ENCODE data around the gene ORMDL3.

GRCh38 chr17:39887078-39887477, 40.3 kb downstream of the ORMDL3 start:
- TF ChIP-seq POLR2A (IDR thresholded peaks at IDR 0.05; ENCODE audit: low read depth, low read length) = no peak
- no peak for TF ChIP-seq POLR2AphosphoS5 (IDR thresholded peaks at IDR 0.05; ENCODE audit: low read depth, low read length)
- no peak for TF ChIP-seq TAF1 (IDR thresholded peaks at IDR 0.05; ENCODE audit: borderline replicate concordance, low read depth, low read length)
